GM18511 (cell line): ENCODE measurements around the gene LRRC28.

Experiments used
- ATAC-seq: cut with Tn5 transposase; IDR thresholded peaks from one replicate; pipeline ENCODE4 v1.9.1; 2021; ENCODE audit warnings: mild to moderate bottlenecking, moderate library complexity; ENCODE audit not compliant: unreplicated experiment

Gene LRRC28

DNA sequence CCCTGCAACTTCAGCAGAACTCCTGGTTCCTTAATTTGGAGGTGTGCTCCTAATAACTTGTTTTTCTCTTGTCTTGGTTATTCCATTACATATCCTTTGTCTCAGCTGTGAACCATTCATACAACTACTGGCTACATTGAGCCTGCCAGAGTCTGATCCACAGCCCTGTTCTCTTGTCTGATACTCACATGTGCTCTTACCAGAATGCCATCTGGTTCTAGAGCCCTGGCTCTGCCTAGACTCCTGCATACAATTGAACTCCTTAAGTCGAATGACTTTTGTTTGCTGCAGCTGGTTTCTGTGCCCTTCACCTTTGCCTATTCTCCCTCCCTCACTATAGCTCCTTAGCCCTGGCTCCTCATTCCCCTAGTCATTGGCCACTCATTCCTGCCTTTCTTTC is 85.5 kb downstream of the LRRC28 start:
- no peak for ATAC-seq

DNA sequence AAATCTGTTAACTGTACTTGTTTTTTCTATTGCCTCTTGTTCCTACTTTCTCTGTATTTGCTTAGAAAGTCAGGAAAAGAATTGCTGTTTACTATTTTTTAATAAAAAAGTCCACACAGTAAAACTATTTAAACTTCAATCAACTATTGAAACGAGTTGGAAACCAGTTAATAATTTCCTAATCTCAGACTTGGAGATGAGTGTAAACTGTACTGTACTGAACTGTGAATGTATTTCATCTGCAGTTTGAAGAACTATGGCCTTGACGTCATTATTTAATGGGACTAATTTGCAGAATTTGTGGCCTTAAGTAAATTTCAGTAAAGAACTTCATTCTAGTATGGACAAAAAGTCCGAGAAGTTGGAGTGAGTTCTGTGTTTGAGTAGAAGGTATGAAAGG is 89.1 kb downstream of the LRRC28 start:
- ATAC-seq: no peak

DNA sequence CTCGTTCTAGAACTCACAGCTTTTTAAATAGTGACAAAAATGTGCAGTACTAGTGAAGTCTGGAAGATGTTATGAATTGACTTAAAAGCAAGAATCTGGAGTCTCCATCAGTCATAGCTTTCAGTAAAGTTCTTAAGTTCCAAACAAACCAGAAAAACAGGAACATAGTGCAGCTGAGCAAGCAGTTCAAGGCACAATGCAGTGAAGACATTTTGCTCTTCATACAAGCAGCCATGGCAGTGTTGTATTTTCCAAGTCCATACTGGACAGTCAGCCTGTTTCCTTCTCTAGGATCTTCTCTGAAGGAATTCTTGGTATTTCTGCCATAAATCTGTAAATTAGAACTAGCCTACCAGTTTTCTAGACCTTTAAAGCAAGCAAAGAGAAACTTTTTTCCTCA is 90.5 kb downstream of the LRRC28 start:
- ATAC-seq: no peak

DNA sequence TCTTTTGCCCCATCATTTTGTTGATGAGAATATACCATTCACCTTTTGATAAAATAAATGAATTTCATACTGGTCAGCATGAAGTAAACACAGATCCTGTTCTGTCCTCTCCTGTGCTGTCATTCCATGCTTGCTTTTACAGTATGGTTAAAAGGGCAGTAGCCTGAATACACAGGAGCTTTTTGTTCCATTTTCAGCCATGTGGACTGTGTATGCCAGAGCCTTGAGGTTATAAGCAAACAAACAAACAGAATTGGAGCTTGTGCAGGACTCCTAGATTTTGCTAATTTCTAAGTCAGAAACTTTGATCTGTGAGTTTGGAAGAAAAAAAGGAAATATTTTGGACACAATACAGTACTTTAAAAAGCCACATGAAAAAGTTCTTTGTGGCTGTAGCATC is 91.9 kb downstream of the LRRC28 start:
- ATAC-seq: no peak

DNA sequence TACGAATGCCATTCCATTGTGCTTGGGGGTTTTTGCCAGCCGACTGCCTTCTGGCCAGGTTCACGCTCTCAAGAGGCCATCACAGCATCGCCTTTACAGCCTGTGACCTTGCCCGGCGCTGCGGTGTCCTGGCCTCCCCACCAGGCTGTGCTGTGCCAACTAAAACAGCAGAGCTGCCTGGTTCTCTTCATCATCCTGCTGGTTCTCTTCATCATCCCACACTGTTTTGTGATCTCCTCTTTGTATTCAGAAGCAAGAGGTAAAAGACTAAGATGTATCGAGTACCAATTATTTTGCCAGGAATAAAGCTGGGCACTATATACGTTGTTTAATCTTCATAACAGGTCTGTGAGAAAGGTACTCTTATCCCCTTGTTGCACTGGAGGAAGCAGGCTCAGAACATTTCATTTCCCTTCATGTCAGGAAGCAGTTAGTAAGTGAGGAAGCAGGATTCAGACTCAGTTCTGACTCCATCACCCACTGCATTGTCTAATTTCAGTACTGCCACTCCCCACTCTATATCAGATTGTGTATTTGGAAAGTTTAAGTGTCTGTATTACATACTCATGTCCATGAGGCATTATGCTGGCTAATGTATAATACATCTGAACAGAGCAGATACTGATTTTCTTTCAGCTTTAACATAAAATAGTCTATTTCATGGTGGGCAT is 92.7 kb downstream of the LRRC28 start:
- ATAC-seq: no peak

DNA sequence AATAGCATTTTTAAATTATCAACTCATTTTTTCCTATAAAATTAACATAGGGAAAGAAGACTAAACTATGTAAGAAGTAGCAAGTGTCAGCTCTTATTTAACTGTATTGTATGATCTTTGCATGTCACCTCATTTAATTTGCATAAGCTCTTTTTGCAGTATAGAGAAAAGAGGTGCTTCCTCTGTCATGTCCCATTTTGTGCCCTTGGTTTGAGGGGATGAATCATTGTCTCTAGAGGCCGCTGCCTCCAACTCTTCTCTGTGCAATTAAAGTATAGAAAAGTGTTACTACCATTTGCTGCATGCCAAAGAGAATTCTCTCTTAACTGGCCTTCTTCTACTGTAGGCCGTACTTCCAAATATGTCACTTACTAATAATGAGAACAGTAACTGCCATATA is 93.4 kb downstream of the LRRC28 start:
- peak; percentile 47 for ATAC-seq

DNA sequence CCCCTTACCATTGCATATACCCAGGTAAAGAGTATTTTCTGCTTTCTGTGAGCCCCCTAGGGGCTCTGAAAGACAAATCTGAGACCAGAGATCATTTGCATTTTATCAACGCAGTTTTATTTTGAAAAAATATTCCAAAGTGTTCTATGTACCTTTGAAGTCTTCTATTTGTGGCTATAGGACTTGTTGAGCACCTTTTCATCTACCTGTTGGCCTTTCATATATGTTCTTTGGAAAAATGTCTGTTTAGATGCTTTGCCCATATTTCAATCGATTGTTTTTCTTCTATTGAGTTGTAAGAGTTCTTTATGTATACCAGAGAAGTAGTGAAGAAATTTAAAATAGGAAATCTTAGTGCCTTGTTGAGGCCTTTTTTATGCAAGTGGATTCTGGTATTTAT is 94.0 kb downstream of the LRRC28 start:
- ATAC-seq: no peak

DNA sequence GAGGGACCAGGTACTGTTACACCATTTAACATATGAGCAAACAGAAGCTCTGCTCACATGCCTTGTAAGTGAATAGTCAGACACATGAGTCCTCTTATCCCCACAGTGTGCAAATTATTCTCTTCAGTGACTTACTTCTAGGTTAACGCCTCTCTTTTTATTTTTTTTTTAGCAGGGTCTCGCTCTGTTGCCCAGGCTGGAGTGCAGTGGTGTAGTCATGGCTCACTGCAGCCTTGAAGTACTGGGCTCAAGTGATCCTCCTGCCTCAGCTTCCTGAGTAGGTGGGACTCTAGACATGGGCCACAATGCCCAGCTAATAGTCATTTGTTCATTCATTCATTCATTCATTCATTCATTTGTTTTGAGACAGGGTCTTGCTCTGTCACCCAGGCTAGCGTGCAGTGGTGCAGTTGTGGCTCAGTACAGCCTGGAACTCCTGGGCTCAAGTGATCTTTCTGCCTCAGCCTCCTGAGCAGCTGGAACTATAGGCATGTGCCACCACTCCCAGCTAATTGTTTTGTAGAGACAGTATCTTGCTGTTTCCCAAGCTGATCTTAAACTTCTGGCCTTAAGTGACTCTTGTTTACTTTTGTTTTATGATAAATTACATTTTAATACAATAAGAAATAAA is 94.7 kb downstream of the LRRC28 start:
- ATAC-seq: peak; percentile 65

DNA sequence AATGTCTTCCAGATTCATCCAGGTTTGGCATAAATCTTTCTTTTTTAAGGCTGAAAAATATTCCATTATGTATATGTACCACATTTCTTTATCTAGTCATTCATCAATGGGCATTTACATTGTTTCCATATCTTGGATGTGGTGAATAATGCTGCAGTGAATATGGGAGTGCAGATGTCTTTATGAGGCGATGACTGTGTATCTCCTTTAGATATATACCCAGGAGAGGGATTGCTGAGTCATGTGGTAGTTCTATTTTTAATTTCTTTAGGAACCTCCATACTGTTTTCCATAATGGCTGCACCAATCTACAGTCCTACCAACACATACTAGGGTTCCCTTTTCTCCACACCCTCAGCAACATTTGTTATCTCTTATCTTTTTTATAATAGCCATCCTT is 96.3 kb downstream of the LRRC28 start:
- no peak for ATAC-seq

DNA sequence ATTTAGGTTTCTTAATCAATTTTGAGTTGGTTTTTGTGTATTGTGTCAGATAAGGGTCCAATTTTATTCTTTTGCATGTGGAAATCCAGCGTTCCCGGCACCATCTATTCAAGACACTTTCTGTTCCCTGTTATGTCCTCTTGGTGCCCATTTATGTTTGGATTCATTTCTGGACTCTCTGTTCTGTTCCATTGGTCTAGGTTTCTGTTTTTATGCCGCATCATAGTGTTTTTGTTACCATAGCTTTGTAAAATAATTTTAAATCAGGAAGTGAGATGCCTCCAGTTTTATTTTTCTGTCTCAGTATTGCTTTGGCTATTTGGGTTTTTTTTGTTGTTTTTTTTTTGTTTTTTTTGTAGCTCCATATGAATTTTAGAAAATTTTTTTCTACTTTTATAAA is 97.1 kb downstream of the LRRC28 start:
- no peak for ATAC-seq

DNA sequence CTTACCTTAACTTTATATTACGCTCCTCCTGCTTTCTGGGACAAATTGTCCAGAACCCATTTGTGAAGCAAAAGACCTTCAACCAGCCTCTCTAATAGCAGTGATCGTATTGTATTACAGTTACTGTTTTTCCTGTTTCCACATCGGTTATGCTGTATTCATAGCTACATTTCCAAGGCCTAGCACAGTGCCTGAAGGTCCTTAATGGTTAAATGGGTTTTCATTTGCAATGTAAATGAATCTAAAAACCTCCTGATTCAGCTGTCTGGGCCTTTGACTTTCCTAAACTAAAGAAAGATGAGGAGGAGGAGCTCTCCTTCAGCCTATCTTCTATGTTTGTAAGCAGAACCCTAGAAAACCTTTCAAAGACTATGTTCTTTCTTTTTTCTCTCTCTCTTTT is 99.1 kb downstream of the LRRC28 start:
- ATAC-seq: no peak

DNA sequence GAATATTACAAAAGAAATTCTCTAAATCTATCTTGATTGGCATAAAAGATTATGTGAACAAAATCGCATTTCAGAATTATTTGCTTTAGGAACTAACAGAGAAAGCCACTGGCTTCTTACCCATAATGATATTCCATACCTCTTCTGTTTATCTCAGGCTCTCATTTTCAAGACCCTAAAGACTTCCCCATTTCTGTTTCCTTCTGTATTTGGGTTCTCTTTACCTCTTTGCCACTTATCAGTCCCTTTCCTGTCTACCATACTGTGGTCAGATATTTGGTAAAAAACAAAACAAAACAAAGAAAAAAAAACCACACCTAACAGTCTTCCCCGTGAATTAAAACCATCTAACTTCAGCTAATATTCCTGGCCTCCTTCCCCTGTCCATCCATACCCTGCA is 108.5 kb downstream of the LRRC28 start:
- ATAC-seq: no peak

DNA sequence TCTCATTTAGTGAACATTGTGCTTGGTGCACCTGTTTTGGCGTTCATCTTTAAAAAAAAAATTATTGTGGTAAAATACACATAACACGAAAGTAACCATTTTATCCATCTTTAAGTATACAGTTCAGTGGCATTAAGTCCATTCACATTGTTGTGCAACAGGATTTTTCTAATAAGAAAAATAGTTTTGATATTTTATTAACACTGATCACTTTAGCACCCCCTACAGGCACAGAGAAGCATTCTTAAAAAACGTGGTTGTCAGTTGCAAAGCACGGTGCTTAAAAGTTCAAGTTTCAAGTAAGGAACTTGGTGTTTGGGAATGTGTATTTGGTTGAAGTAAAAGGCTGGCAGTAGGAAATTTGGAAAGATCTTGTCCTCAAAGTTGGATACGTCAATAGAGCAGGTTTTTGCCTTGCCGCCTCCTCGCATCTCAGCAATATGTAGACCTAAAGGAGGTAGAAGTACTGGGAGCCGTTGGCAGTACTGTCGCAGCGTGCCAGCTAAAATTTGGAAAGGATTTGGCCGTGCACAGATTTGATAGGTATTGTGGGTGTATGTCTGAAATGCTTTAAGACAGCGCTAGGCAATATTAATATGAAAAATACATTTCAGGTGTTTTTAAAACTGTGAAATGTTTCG is 110.4 kb downstream of the LRRC28 start:
- ATAC-seq: no peak

DNA sequence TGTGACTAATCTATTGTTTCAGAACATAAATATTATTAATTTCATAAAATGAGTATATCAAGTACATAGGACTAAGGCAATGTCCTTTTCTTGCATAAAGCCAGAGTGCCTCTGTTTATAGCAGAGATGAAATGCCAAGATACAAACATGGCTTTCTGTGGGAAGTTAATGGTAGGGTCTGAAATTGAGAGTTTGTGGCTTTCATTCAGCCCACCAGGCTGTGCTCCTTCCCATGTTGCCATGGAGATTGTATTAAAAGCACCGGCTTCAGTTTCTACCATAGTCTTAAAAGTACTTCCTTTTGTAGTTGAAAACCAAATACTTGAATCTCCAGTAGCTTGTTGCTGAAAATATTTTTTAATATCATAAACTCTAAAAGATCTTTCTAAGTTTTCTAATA is 114.0 kb downstream of the LRRC28 start:
- ATAC-seq: peak; percentile 95

DNA sequence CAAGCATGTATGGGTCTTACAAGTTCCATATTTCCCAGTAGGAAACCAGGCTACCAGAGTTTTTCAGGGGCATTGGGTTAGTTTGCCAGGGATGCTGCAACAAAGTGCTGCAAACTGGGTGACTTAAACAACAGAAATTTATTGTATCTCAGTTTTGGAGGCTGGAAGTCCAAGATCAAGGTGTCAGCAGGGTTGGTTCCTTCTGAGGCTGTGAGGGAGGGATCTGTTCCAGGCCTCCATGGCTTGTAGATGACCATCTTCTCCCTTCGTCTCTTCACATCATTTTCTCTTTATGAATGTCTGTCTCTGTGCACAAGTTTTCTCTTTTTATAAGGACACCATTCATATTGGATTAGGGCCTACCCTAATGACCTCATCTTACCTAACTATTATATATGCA is 114.7 kb downstream of the LRRC28 start:
- ATAC-seq: no peak

DNA sequence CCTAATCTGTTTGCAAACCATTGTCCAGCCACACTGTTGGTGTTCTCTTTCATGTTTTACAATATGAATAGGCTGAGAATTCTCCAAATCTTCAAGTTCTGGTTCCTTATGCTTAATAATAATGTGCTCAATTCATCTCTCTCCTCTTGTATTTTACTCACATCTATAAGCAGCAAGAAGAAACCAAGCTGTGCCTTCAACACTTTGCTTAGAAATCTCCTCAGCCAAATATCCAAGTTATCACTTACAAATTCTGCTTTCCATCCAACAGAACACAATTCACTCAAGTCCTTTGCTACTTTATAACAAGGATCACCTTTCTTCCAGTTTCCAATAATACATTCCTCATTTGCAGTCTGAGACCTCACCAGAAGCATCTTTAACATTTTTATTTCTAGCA is 117.5 kb downstream of the LRRC28 start:
- no peak for ATAC-seq

DNA sequence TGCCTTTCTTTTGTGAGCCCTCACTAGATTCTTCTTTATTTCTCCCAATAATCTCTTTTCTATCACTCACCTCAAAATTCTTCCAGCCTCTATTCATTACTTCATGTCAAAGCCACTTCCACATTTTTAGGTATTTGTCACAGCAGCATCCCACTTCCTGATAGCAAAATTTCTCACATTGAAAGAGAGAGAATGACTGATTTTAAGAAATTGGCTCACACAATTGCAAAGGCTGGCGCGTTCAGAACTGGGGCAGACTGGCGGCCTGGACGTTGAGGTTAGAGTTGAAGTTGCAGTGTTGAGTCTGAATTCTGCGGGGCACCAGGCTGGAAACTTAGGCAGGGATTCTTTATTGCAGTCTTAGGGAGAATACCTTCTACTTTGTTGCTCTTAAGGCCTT is 117.9 kb downstream of the LRRC28 start:
- ATAC-seq: no peak

DNA sequence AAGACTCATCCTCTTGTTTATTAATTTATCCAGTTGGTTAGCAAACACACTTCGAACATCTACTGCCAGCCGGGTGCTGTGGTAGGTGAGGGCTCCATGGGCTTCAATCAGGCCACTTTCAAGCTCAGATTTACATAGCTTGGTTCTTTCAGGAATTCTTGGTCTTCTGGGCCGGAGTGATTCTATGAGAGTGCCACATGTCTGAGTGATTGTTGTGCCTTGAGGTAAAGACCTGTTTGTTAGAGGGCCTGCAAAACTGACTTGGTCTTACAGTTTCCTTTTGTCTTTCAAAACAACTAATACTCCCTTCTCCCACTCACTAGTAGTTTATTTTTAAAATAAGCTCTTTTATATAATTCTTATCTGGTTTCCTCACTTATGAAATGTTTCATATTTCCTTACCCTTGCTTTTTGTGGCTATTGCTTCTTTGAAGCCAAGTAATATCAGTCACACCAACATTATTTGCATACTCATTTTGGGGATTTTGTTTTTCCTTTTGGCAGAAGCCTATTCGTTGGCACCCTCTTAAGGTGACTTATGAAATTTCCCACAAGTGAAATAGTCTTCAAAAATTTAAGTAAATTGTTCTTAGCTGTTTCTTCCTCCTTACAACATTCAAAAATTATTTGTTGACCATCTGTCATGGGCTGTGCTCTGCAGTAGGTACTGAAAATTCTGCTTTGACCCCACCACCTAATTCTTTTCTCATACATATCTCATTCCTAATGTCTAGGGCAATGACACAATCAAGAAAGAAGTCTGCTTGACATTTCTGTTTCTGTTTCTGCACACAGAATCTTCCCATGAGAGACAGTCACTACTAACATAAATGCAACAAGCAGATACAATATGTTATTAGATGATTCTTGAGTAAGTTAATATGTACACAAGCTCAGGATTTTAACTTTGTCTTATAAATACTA is 120.2 kb downstream of the LRRC28 start:
- peak; percentile 91 for ATAC-seq

DNA sequence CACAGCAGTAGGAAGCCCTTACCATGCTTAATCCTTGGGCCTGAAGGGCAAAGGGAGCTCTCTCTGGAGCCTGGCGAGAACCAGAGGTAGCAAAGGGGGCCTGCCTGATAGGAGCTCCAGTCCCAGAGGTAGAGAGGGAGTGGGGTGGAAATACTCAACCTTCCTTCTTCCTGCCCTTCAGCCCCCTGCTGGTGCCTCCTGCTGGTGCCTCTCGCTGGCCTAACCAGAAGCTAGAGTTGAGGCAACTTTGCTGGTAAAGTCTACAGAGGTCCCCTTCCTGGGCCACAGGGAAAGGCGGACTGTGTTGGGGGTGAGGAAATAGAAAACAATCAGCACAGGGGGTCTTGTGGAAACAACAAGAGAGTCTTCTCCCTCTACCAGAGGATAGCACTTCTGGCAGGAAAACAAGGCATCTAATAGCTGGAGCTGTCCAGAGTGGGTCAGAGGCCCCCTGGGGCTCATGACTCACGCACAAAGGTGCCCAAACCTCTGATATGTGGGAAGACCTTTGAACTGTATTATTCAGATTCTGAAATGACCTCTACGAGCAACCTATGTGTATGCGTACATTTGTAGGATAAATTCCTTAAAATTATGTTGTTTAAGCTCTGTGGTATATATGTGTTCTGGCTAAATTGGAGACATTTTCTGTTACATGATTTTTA is 133.9 kb downstream of the LRRC28 start:
- no peak for ATAC-seq

DNA sequence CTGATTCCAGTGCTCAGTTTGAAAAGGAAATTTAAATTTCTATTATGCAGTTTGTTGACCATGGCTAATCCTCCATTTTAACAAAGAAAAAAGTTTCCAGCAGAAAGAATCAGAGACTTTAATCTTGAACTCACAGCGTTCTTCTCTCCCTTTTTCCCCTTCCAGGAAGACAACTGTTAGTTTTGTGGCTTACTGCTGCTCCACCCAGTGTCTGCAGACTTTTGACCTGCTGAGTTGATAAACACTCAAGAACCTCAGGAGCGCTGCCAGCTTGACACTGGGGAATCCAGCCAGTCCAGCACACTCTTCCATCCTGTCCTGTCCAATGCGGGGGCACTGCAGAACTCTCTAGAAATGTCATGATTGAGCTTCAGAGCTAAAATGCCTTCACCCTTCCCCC is 134.6 kb downstream of the LRRC28 start:
- ATAC-seq: no peak

DNA sequence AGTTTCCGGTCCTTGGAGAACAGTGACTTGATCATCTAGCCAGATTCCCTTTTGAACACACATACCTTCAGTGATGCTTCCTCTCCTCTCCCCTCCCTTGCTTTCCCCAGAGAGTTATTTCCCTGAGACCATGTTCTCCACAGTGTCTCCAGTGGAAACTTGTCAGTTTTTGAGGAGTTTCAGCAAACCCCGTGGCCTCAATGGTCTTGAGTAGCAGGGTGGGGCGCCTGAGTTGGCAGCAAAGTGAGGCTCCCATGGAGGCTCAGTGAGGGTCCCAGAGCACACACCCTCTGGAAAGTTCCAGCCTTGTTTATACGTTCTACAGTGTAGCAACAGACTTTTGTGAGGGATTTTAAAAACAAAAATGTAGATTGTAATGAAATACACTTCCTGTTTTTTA is 135.1 kb downstream of the LRRC28 start:
- ATAC-seq: no peak
